Bronchial epithelial cell (primary cell): ENCODE results near the gene DIP2A. TPM values are rescaled to one million over a fixed set of nuclear protein-coding genes. Genes with fewer than 3 reads are reported as not detected.
A peak's percentile ranks its signal among the peaks of the same experiment; 100 is the strongest.

Source experiments
- DNase-seq: peaks from one replicate; pipeline ENCODE4 v3.0.0-alpha.2; 2010; ENCODE audit warnings: low read depth
- FAIRE-seq: peaks from 2 replicates; lab custom pipeline; 2011; peaks lifted over from hg19 to GRCh38; lab: Jason Lieb, UNC
- H3K27me3 ChIP-seq: 2 replicates; pipeline ENCODE4 v1.5.1; 2011; ENCODE audit warnings: low read length; ENCODE audit not compliant: control insufficient read depth, insufficient read depth
- H3K36me3 ChIP-seq: 2 replicates; pipeline ENCODE4 v1.5.1; 2011; ENCODE audit warnings: low read length; ENCODE audit not compliant: control insufficient read depth, insufficient read depth
- H3K4me3 ChIP-seq: 2 replicates; pipeline ENCODE4 v1.5.1; 2011; ENCODE audit warnings: mild to moderate bottlenecking, low read depth, low read length, control low read depth
- CTCF ChIP-seq: IDR thresholded peaks from 2 replicates; pipeline ENCODE4 v1.5.1; 2011; ENCODE audit warnings: mild to moderate bottlenecking, moderate library complexity, low read length, control low read depth, inconsistent platforms; ENCODE audit not compliant: insufficient read depth, severe bottlenecking
- total RNA-seq: library from RNA; depleted of rRNA; stranded (reverse); fragments of >200 nt; gene quantifications from 2 replicates; pipeline ENCODE4 v1.2.1, GENCODE V29; 2014

The DIP2A gene
- total RNA-seq, 1 donor from 2014 or later, result 28.2 TPM

GRCh38 chr21:46562964-46563607 lies 104.4 kb downstream of the DIP2A start:
- Histone ChIP-seq H3K4me3 (no peak overlapping the region), H3K36me3 (peaks cover 57% of the 10 kb centered on the region), H3K27me3 (no peaks in the 10 kb centered on the region)
- DNase-seq (no peak), FAIRE-seq (no peak)
- no peak for TF ChIP-seq CTCF

GRCh38 chr21:46564391-46564790 lies 105.7 kb downstream of the DIP2A start:
- no peak for DNase-seq
- no peaks in the 10 kb centered on the region for H3K27me3 ChIP-seq
- no peak for FAIRE-seq
- no peak for TF ChIP-seq CTCF
- H3K36me3 ChIP-seq, result peaks cover 57% of the 10 kb centered on the region
- no peak overlapping the region for H3K4me3 ChIP-seq

GRCh38 chr21:46567348-46567747 lies 108.7 kb downstream of the DIP2A start:
- no peak for TF ChIP-seq CTCF
- peaks cover 45% of the 10 kb centered on the region for H3K36me3 ChIP-seq
- peak; percentile 7 for FAIRE-seq

GRCh38 chr21:46568562-46568961 lies 109.9 kb downstream of the DIP2A start:
- no peak for TF ChIP-seq CTCF
- Histone ChIP-seq H3K36me3 (peaks cover 35% of the 10 kb centered on the region), H3K4me3 (no peak overlapping the region), H3K27me3 (no peaks in the 10 kb centered on the region)
- no peak for FAIRE-seq
- DNase-seq, result no peak

More at GRCh38 chr21:46567348-46567747, 108.7 kb downstream of the DIP2A start:
- DNase-seq, result no peak
- Histone ChIP-seq H3K4me3 (no peak overlapping the region), H3K27me3 (no peaks in the 10 kb centered on the region)

- DNase-seq (no peak), FAIRE-seq (no peak)
- Histone ChIP-seq H3K27me3 (no peaks in the 10 kb centered on the region), H3K36me3 (peaks cover 31% of the 10 kb centered on the region), H3K4me3 (no peak overlapping the region)
- TF ChIP-seq CTCF, result no peak
Observed at GRCh38 chr21:46569081-46569480, 110.4 kb downstream of the DIP2A start.

GRCh38 chr21:46570119-46570518 lies 111.4 kb downstream of the DIP2A start:
- FAIRE-seq, result no peak
- Histone ChIP-seq H3K27me3 (no peaks in the 10 kb centered on the region), H3K4me3 (no peak overlapping the region), H3K36me3 (peaks cover 23% of the 10 kb centered on the region)
- TF ChIP-seq CTCF, result no peak
- no peak for DNase-seq
